B cell (primary cell): Measurements from ENCODE around the gene ZCRB1.

Experiments
- CTCF ChIP-seq: fragments of 200-600 bp; IDR thresholded peaks from one replicate; pipeline ENCODE4 v1.8.0; 2022; ENCODE audit warnings: antibody characterized with exemption, mild to moderate bottlenecking
- EZH2 ChIP-seq: IDR thresholded peaks from 2 replicates; pipeline ENCODE4 v1.6.1; 2012; ENCODE audit warnings: borderline replicate concordance, low read depth, mild to moderate bottlenecking, moderate library complexity, low read length; ENCODE audit not compliant: insufficient read depth, poor library complexity, severe bottlenecking

DNA sequence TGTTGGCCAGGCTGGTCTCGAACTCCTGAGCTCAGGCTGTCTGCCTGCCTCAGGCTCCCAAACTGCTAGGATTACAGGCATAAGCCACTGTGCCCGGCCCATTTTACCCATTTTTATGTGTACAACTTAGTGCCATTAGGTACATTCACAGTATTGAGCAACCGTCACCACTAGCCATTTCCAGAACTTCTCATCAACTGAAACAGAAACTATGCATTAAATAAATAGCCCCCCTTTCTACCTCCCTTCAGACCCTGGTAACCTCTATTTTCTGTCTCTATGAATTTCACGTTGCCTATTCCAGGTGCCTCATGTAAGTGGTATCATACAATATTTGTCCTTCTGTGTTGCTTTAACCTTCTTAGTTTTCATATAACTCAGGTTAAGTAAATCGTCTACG lies 15.9 kb downstream of the ZCRB1 start:
- no peak for TF ChIP-seq CTCF
- no peak for TF ChIP-seq EZH2
